ENCODE data around the gene F2R. TPM values are rescaled to one million over a fixed set of nuclear protein-coding genes. Genes with fewer than 3 reads are reported as not detected.

The F2R gene
- total and polyA plus RNA-seq, 2 of the 13 experiments (the other 11 are each of a cell fraction or from before 2014, with no cell fraction given), result 8.3 to 12.3 TPM

- TF ChIP-seq THAP7 (CRISPR knock-in tag; IDR thresholded peaks at IDR 0.05) (no peak), RBFOX2 (IDR thresholded peaks at IDR 0.05; ENCODE audit: low read depth, low read length) (peak; percentile 71), ZNF367 (CRISPR knock-in tag; IDR thresholded peaks at IDR 0.05; ENCODE audit: borderline replicate concordance) (no peak), ZBTB33 (CRISPR knock-in tag; IDR thresholded peaks at IDR 0.05) (no peak), ZNF761 (CRISPR knock-in tag; conservative IDR thresholded peaks at IDR 0.05) (0 out of 2 replicates have a peak, but pooled peaks have one; percentile 24), SRY (CRISPR knock-in tag; IDR thresholded peaks at IDR 0.05) (peak; percentile 55; the same call in 1 of the 2 replicates), ZBTB8A (CRISPR knock-in tag; IDR thresholded peaks at IDR 0.05; ENCODE audit: borderline replicate concordance, low read depth) (no peak), ZNF232 (CRISPR knock-in tag; IDR thresholded peaks at IDR 0.05; ENCODE audit: borderline replicate concordance) (no peak; the same call in 1 of the 2 replicates), RERE (CRISPR knock-in tag; IDR thresholded peaks at IDR 0.05; ENCODE audit: low read depth) (no peak), SMARCE1 (IDR thresholded peaks at IDR 0.05; ENCODE audit: borderline replicate concordance) (no peak), FOSL1 (CRISPR knock-in tag; IDR thresholded peaks at IDR 0.05; ENCODE audit: borderline replicate concordance) (no peak), ZNF556 (CRISPR knock-in tag; IDR thresholded peaks at IDR 0.05; ENCODE audit: borderline replicate concordance) (peak; percentile 86), YEATS4 (CRISPR knock-in tag; IDR thresholded peaks at IDR 0.05; ENCODE audit: borderline replicate concordance) (peak; percentile 60), ZFP36L2 (CRISPR knock-in tag; IDR thresholded peaks at IDR 0.05) (no peak), KAT7 (CRISPR knock-in tag; IDR thresholded peaks at IDR 0.05; ENCODE audit: borderline replicate concordance) (peak; percentile 34; the same call in 1 of the 2 replicates), NCOA5 (CRISPR knock-in tag; IDR thresholded peaks at IDR 0.05) (no peak), ZBTB25 (CRISPR knock-in tag; IDR thresholded peaks at IDR 0.05) (no peak), MTERF4 (CRISPR knock-in tag; IDR thresholded peaks at IDR 0.05) (0 out of 2 replicates have a peak, but pooled peaks have one; percentile 70), MYNN (CRISPR knock-in tag; IDR thresholded peaks at IDR 0.05; ENCODE audit: low read depth) (no peak), KLF9 (CRISPR knock-in tag; IDR thresholded peaks at IDR 0.05; ENCODE audit: low read depth) (no peak)
Measured at GRCh38 chr5:76715736-76716455, at the start of gene F2R (continued).
